Liver (tissue), 9 donors: ENCODE data around the gene PAX5. TPM values are rescaled to one million over a fixed set of nuclear protein-coding genes. Genes with fewer than 3 reads are reported as not detected.

Source experiments
- DNase-seq: peaks from one replicate; pipeline ENCODE4 v3.0.0-alpha.2; 2017; ENCODE audit warnings: low spot score
- H3K27ac ChIP-seq, 2 donors: one replicate each; pipeline ENCODE4 v1.7.0; 2013; ENCODE audit warnings: inconsistent platforms in 2 of 2, low read length in 2 of 2, control low read depth in 1 of 2, low read depth in 1 of 2, mild to moderate bottlenecking in 1 of 2
- H3K27me3 ChIP-seq, 4 donors: one replicate each; pipeline versions ENCODE4 v1.6.1 to v1.7.0; 2013; ENCODE audit warnings: low read length in 3 of 4, inconsistent platforms in 1 of 4, mild to moderate bottlenecking in 1 of 4, moderate library complexity in 1 of 4; ENCODE audit not compliant: control insufficient read depth in 4 of 4, insufficient read depth in 4 of 4
- H3K36me3 ChIP-seq, 4 donors: one replicate each; pipeline versions ENCODE4 v1.6.1 to v1.7.0; 2013; ENCODE audit warnings: low read length in 3 of 4, mild to moderate bottlenecking in 3 of 4, low read depth in 1 of 4, moderate library complexity in 1 of 4; ENCODE audit not compliant: control insufficient read depth in 4 of 4, insufficient read depth in 3 of 4
- H3K4me1 ChIP-seq, 4 donors: one replicate each; pipeline versions ENCODE4 v1.6.1 to v1.7.0; 2013; ENCODE audit warnings: low read length in 3 of 4, mild to moderate bottlenecking in 3 of 4, moderate library complexity in 1 of 4; ENCODE audit not compliant: control insufficient read depth in 4 of 4, insufficient read depth in 4 of 4
- H3K4me3 ChIP-seq, 3 donors: one replicate each; pipeline versions ENCODE4 v1.6.1 to v1.7.0; 2013; ENCODE audit warnings: low read length in 3 of 3, control low read depth in 1 of 3, low read depth in 1 of 3, mild to moderate bottlenecking in 1 of 3
- H3K9ac ChIP-seq, 2 donors: one replicate each; pipeline ENCODE4 v1.7.0; 2013; ENCODE audit warnings: low read length in 2 of 2, mild to moderate bottlenecking in 2 of 2, moderate library complexity in 2 of 2, control low read depth in 1 of 2, low read depth in 1 of 2
- H3K9me3 ChIP-seq, 4 donors: one replicate each; pipeline versions ENCODE4 v1.6.1 to v1.7.0; 2013; ENCODE audit warnings: low read length in 3 of 4; ENCODE audit not compliant: control insufficient read depth in 4 of 4
- ATF3 ChIP-seq: IDR thresholded peaks from 2 replicates; pipeline ENCODE4 v1.6.1; 2016; ENCODE audit warnings: antibody characterized with exemption
- CTCF ChIP-seq: fragments of 150-350 bp; IDR thresholded peaks from 2 replicates; pipeline ENCODE4 v1.5.1; 2017; ENCODE audit warnings: improper control_type of control experiment, low read depth, low read length; ENCODE audit not compliant: missing input control
- EGR1 ChIP-seq, 2 donors: IDR thresholded peaks; 2 replicates each; pipeline ENCODE4 v1.6.1; 2016 to 2018; ENCODE audit warnings: antibody characterized with exemption in 2 of 2, low read depth in 2 of 2
- FOXA1 ChIP-seq: IDR thresholded peaks from 2 replicates; pipeline ENCODE4 v1.6.1; 2016; ENCODE audit warnings: antibody characterized with exemption
- FOXA2 ChIP-seq: IDR thresholded peaks from 2 replicates; pipeline ENCODE4 v1.6.1; 2016; ENCODE audit warnings: antibody characterized with exemption
- GABPA ChIP-seq, 2 donors: IDR thresholded peaks in 1 of 2; conservative IDR thresholded peaks in 1 of 2; 2 replicates each; pipeline ENCODE4 v1.6.1; 2016; ENCODE audit warnings: antibody characterized with exemption in 2 of 2, mild to moderate bottlenecking in 1 of 2, moderate library complexity in 1 of 2
- HNF4A ChIP-seq, 2 donors: conservative IDR thresholded peaks; 2 replicates each; pipeline ENCODE4 v1.6.1; 2016; ENCODE audit warnings: antibody characterized with exemption in 2 of 2, mild to moderate bottlenecking in 2 of 2
- HNF4G ChIP-seq: IDR thresholded peaks from 2 replicates; pipeline ENCODE4 v1.6.1; 2016; ENCODE audit warnings: antibody characterized with exemption
- MAX ChIP-seq: IDR thresholded peaks from 2 replicates; pipeline ENCODE4 v1.6.1; 2016; ENCODE audit warnings: antibody characterized with exemption
- NR2F2 ChIP-seq: IDR thresholded peaks from 2 replicates; pipeline ENCODE4 v1.6.1; 2016; ENCODE audit warnings: antibody characterized with exemption
- REST ChIP-seq: IDR thresholded peaks from 2 replicates; pipeline ENCODE4 v1.6.1; 2016; ENCODE audit warnings: antibody characterized with exemption, mild to moderate bottlenecking
- RXRA ChIP-seq, 2 donors: IDR thresholded peaks; 2 replicates each; pipeline ENCODE4 v1.6.1; 2017 to 2018; ENCODE audit warnings: antibody characterized with exemption in 2 of 2, mild to moderate bottlenecking in 1 of 2
- TAF1 ChIP-seq: conservative IDR thresholded peaks from 2 replicates; pipeline ENCODE4 v1.6.1; 2016; ENCODE audit warnings: antibody characterized with exemption, mild to moderate bottlenecking
- YY1 ChIP-seq: IDR thresholded peaks from 2 replicates; pipeline ENCODE4 v1.6.1; 2016; ENCODE audit warnings: antibody characterized with exemption, mild to moderate bottlenecking
- ZBTB33 ChIP-seq: IDR thresholded peaks from 2 replicates; pipeline ENCODE4 v1.6.1; 2016; ENCODE audit warnings: antibody characterized with exemption
- WGBS: extraction: QIAGEN DNeasy Blood & Tissue Kit; methylation state at CpG from one replicate; pipeline ENCODE4 v1.1.7; 2013; 5-methylcytosine and 5-hydroxymethylcytosine counted together
- polyA plus RNA-seq, 2 donors: library from polyadenylated mRNA; stranded (reverse) in 1 of 2; unstranded in 1 of 2; fragments of 200-250 nt in 1 of 2; fragments of >200 nt in 1 of 2; fragmentation: Nextera tagmentation in 1 of 2; extraction: Ambion mirVana in 1 of 2; gene quantifications; one replicate each; pipeline versions ENCODE4 v1.2.1 to v1.2.3, GENCODE V29; 2013 to 2015
- total RNA-seq, 2 donors: library from RNA; depleted of rRNA; stranded (reverse); fragments of >200 nt; gene quantifications; one replicate each; pipeline ENCODE4 v1.2.3, GENCODE V29; 2014
- donor health status: healthy.
- donor health status: healthy.
- donor health status: healthy.
- donor health status: healthy.
- donor health status: healthy.

The PAX5 gene
- total and polyA plus RNA-seq, 4 donors: 0.05 to 2.7 (median 0.11) TPM

- Histone ChIP-seq H3K27ac (no peak overlapping the region), H3K27me3 (no peaks in the 10 kb centered on the region), H3K4me1 (no peaks in the 10 kb centered on the region), H3K4me3 (no peak overlapping the region), H3K36me3 (no peaks in the 10 kb centered on the region), H3K9me3 (no peaks in the 10 kb centered on the region), H3K9ac (no peak overlapping the region)
- WGBS: 90% methylated on average over 21 of the region's 21 CpGs
- no peak for DNase-seq
- TF ChIP-seq HNF4A (conservative IDR thresholded peaks at IDR 0.05): no peak
- no peak for TF ChIP-seq YY1
- no peak for TF ChIP-seq REST
- no peak for TF ChIP-seq ATF3
- TF ChIP-seq GABPA (IDR thresholded peaks at IDR 0.05 in 1 of 2, conservative IDR thresholded peaks at IDR 0.05 in 1 of 2): no peak
- TF ChIP-seq NR2F2: no peak
- no peak for TF ChIP-seq CTCF
Measured at GRCh38 chr9:36966371-36967097, 67.5 kb downstream of the PAX5 start.

- Histone ChIP-seq H3K27ac (no peak overlapping the region), H3K4me3 (no peak overlapping the region), H3K27me3 (no peaks in the 10 kb centered on the region), H3K9me3 (no peaks in the 10 kb centered on the region), H3K4me1 (peaks cover 0 to 2% (median 0%) of the 10 kb centered on the region in 4 donors), H3K9ac (no peak overlapping the region), H3K36me3 (no peaks in the 10 kb centered on the region)
- WGBS: 93% methylated on average over 7 of the region's 7 CpGs
- TF ChIP-seq TAF1 (no peak), HNF4A (conservative IDR thresholded peaks at IDR 0.05) (no peak), FOXA2 (no peak), HNF4G (no peak), ZBTB33 (no peak), GABPA (IDR thresholded peaks at IDR 0.05 in 1 of 2, conservative IDR thresholded peaks at IDR 0.05 in 1 of 2) (no peak), NR2F2 (no peak), RXRA (IDR thresholded peaks at IDR 0.05) (no peak), FOXA1 (no peak), MAX (no peak), EGR1 (IDR thresholded peaks at IDR 0.05; ENCODE audit: low read depth in 2 of 2) (no peak), ATF3 (no peak)
- no peak for DNase-seq
Measured at GRCh38 chr9:36964791-36965190, 69.3 kb downstream of the PAX5 start.
